GM12878 (cell line): ENCODE data around the gene SLC29A4. TPM values are rescaled to one million over a fixed set of nuclear protein-coding genes. Genes with fewer than 3 reads are reported as not detected.

Experiments used
- ATAC-seq: fragments of 200-7000 bp; cut with Tn5 transposase; 3 replicates; pipeline ENCODE4 v1.9.1; 2020; ENCODE audit warnings: mild to moderate bottlenecking, moderate library complexity
- BruUV-seq: library from RNA; stranded (reverse); fragments of 400-500 nt; replicated peaks from 2 replicates; lab custom pipeline; 2021; lab: Mats Ljungman, UMichigan
- CTCF ChIA-PET: fragments of 300-600 bp; sonication (Branson Sonifier 250); formaldehyde crosslinking; extraction: SDS; loops from one replicate; lab custom pipeline; 2021; ENCODE audit warnings: inconsistent platforms; lab: Yijun Ruan, JAX
- POLR2A ChIA-PET: fragments of 350-600 bp; formaldehyde crosslinking; extraction: SDS; loops from one replicate; lab custom pipeline; 2021; ENCODE audit warnings: inconsistent platforms; lab: Charles Lee
- RAD21 ChIA-PET: fragments of 300-600 bp; sonication (Branson Sonifier 250); formaldehyde crosslinking; loops from one replicate; lab custom pipeline; 2023; ENCODE audit warnings: antibody characterized with exemption; ENCODE audit not compliant: unreplicated experiment; lab: Charles Lee
- SMC1A ChIA-PET: fragments of 300-600 bp; sonication (Branson Sonifier 250); formaldehyde crosslinking; loops from one replicate; lab custom pipeline; 2023; ENCODE audit not compliant: unreplicated experiment, uncharacterized antibody; lab: Charles Lee
- DNase-seq: peaks from one replicate; pipeline ENCODE4 v3.0.0-alpha.2; 2011; ENCODE audit warnings: low read depth, low spot score
- FAIRE-seq: peaks from 3 replicates; lab custom pipeline; 2011; peaks lifted over from hg19 to GRCh38; lab: Jason Lieb, UNC
- H2AFZ ChIP-seq: 2 replicates; pipeline ENCODE4 v1.6.0; 2011; ENCODE audit warnings: low read depth, low read length, control low read depth; ENCODE audit not compliant: control insufficient read depth
- H3K27ac ChIP-seq: 2 replicates; pipeline ENCODE4 v1.5.1; 2011; ENCODE audit warnings: control low read depth; ENCODE audit not compliant: control insufficient read depth, insufficient read depth
- H3K27me3 ChIP-seq, 2 experiments: replicated peaks in 1 of 2; 2 replicates each; pipeline versions ENCODE4 v1.6.0 to v1.6.1; 2011; ENCODE audit warnings: low read length in 1 of 2; ENCODE audit not compliant: control insufficient read depth in 2 of 2, insufficient read depth in 2 of 2
- H3K36me3 ChIP-seq, 2 experiments: 2 replicates each; pipeline ENCODE4 v1.5.1; 2011; ENCODE audit warnings: low read length in 1 of 2; ENCODE audit not compliant: control insufficient read depth in 2 of 2, insufficient read depth in 2 of 2
- H3K4me1 ChIP-seq: 2 replicates; pipeline ENCODE4 v1.6.1; 2011; ENCODE audit warnings: mild to moderate bottlenecking, low read length, moderate library complexity, mixed read lengths; ENCODE audit not compliant: control insufficient read depth, insufficient read depth
- H3K4me2 ChIP-seq: 2 replicates; pipeline ENCODE4 v1.6.0; 2011; ENCODE audit warnings: control low read depth; ENCODE audit not compliant: control insufficient read depth, insufficient read depth
- H3K4me3 ChIP-seq: fragments of 200-600 bp; sonication (generic); 2 replicates; pipeline ENCODE4 v1.5.1; 2016
- H3K79me2 ChIP-seq: 2 replicates; pipeline ENCODE4 v1.6.0; 2011; ENCODE audit warnings: low read length; ENCODE audit not compliant: control insufficient read depth, insufficient read depth
- H3K9ac ChIP-seq: 2 replicates; pipeline ENCODE4 v1.8.0; 2011; ENCODE audit warnings: low read length, control low read depth, mixed read lengths; ENCODE audit not compliant: control insufficient read depth, insufficient read depth
- H3K9me3 ChIP-seq: replicated peaks from 3 replicates; pipeline ENCODE4 v1.5.1; 2011; ENCODE audit warnings: mild to moderate bottlenecking, low read length; ENCODE audit not compliant: control insufficient read depth, insufficient read depth
- H4K20me1 ChIP-seq: 2 replicates; pipeline ENCODE4 v1.6.0; 2011; ENCODE audit not compliant: control insufficient read depth, insufficient read depth
- IRF4 ChIP-seq: IDR thresholded peaks from 2 replicates; pipeline ENCODE4 v1.6.1; 2011; ENCODE audit warnings: low read depth, low read length
- IRF5 ChIP-seq: fragments of 450-650 bp; IDR thresholded peaks from 2 replicates; pipeline ENCODE4 v1.6.1; 2017; ENCODE audit warnings: borderline replicate concordance
- JUND ChIP-seq: IDR thresholded peaks from 2 replicates; pipeline ENCODE4 v1.6.1; 2012; ENCODE audit warnings: low read depth, mild to moderate bottlenecking, low read length, improper control_type of control experiment, moderate library complexity
- KLF5 ChIP-seq: fragments of 450-650 bp; IDR thresholded peaks from 2 replicates; pipeline ENCODE4 v1.6.1; 2014; ENCODE audit warnings: mild to moderate bottlenecking; ENCODE audit not compliant: partially characterized antibody
- MYC ChIP-seq: IDR thresholded peaks from 2 replicates; pipeline ENCODE4 v1.6.1; 2011; ENCODE audit warnings: mild to moderate bottlenecking, low read length, moderate library complexity, inconsistent platforms; ENCODE audit not compliant: insufficient read depth, insufficient replicate concordance, insufficient read length, severe bottlenecking
- NR2C2 ChIP-seq: IDR thresholded peaks from 2 replicates; pipeline ENCODE4 v1.6.1; 2011; ENCODE audit warnings: borderline replicate concordance, low read depth; ENCODE audit not compliant: control insufficient read depth, insufficient read length
- PRDM15 ChIP-seq: fragments of 450-650 bp; formaldehyde crosslinking; IDR thresholded peaks from 2 replicates; pipeline ENCODE4 v1.4.0; 2020; ENCODE audit warnings: mild to moderate bottlenecking, moderate library complexity
- RBBP5 ChIP-seq: fragments of 200-600 bp; sonication (generic); conservative IDR thresholded peaks from 2 replicates; pipeline ENCODE4 v1.6.1; 2016
- SPI1 ChIP-seq: IDR thresholded peaks from 2 replicates; pipeline ENCODE4 v1.6.1; 2011; ENCODE audit warnings: low read depth, mild to moderate bottlenecking, low read length, moderate library complexity, borderline replicate concordance; ENCODE audit not compliant: insufficient read depth
- WGBS: methylation state at CpG from one replicate; pipeline ENCODE4 v1.1.6; 2016; ENCODE audit warnings: low lambda C conversion rate; ENCODE audit not compliant: insufficient replicate concordance, insufficient coverage; ENCODE audit errors: missing lambda C conversion rate; 5-methylcytosine and 5-hydroxymethylcytosine counted together
- in situ Hi-C: fragments of 300-500 bp; cut with MboI; formaldehyde crosslinking; loops from 9 replicates; pipeline ENCODE4 v1.14.3; 2018; ENCODE audit warnings: mixed read lengths
- intact Hi-C: fragments of 100-400 bp; cut with micrococcal nuclease; formaldehyde crosslinking; loops from one replicate; pipeline ENCODE4 v1.14.2; 2022; ENCODE audit not compliant: unreplicated experiment
- polyA plus RNA-seq, 11 experiments: library from polyadenylated mRNA; depleted of rRNA in 4 of 11; unstranded in 6 of 11; stranded (reverse) in 5 of 11; fragments of >200 nt; fragmentation: Nextera tagmentation in 4 of 11; fragmentation: Illumina TruSeq in 1 of 11; extraction: Ambion mirVana in 4 of 11; extraction: Trizol in 1 of 11; gene quantifications; 1 replicate in 1 of 11; 2 replicates in 10 of 11; pipeline versions ENCODE4 v1.2.1 to v1.2.3, GENCODE V29; 2011 to 2016; ENCODE audit warnings: inconsistent platforms in 2 of 11, missing spikeins in 2 of 11, low read depth in 1 of 11
- total RNA-seq, 4 experiments: library from RNA; depleted of rRNA in 3 of 4; stranded (reverse); fragments of >200 nt in 3 of 4; fragmentation: Illumina TruSeq in 1 of 4; extraction: Trizol in 1 of 4; gene quantifications; 2 replicates each; pipeline versions ENCODE4 v1.2.1 to v1.2.3, GENCODE V29; 2013 to 2021
- TF ChIP-seq, protein P1 (sequence below): IDR thresholded peaks from 2 replicates; pipeline ENCODE4 v1.6.1; 2011; ENCODE audit warnings: low read depth, mild to moderate bottlenecking, low read length, moderate library complexity, borderline replicate concordance; ENCODE audit errors: extremely low read depth

The SLC29A4 gene
- total and polyA plus RNA-seq, 10 of the 15 experiments (the other 5 are each of a cell fraction or from before 2014, with no cell fraction given) = 0.11 to 0.72 (median 0.23) TPM; not detected in 3

GRCh38 chr7:5278766-5279165 is 4.0 kb upstream of the SLC29A4 start:
- Histone ChIP-seq H3K9me3 (no peaks in the 10 kb centered on the region), H3K79me2 (no peaks in the 10 kb centered on the region), H3K27me3 (no peaks in the 10 kb centered on the region; a peak in 1 of 4 replicates), H3K4me3 (no peak overlapping the region), H3K36me3 (no peaks in the 10 kb centered on the region), H2AFZ (no peak overlapping the region), H3K9ac (no peak overlapping the region), H3K27ac (no peak overlapping the region), H4K20me1 (no peaks in the 10 kb centered on the region), H3K4me1 (no peaks in the 10 kb centered on the region), H3K4me2 (no peak overlapping the region)
- ChIA-PET SMC1A (no interaction called here), RAD21 (interaction anchor here (1.3 kb wide), 2 partner anchors 38 to 172 kb away, joined by 4 to 5 read pairs; no protein-coding TSS in a partner anchor), POLR2A (no interaction called here), CTCF (interaction anchor here (0.7 kb wide), 1 partner anchor 305 kb away, joined by 3 read pairs; no protein-coding TSS in a partner anchor)
- DNase-seq (no peak), FAIRE-seq (no peak), ATAC-seq (no peak)
- no TSS peak for BruUV-seq
- WGBS = 80% methylated on average over 7 of the region's 7 CpGs
- TF ChIP-seq IRF5 (no peak), SPI1 (no peak), RBBP5 (no peak), KLF5 (no peak)
- in situ Hi-C loops = no loop called here
- intact Hi-C loops = no loop called here

GRCh38 chr7:5279734-5280133 is 3.0 kb upstream of the SLC29A4 start:
- Histone ChIP-seq H3K9ac (no peak overlapping the region), H3K9me3 (no peaks in the 10 kb centered on the region), H3K4me1 (no peaks in the 10 kb centered on the region), H4K20me1 (no peaks in the 10 kb centered on the region), H3K4me3 (no peak overlapping the region), H3K27ac (no peak overlapping the region), H2AFZ (no peak overlapping the region), H3K4me2 (no peak overlapping the region), H3K27me3 (no peaks in the 10 kb centered on the region; a peak in 1 of 4 replicates), H3K36me3 (no peaks in the 10 kb centered on the region), H3K79me2 (no peaks in the 10 kb centered on the region)
- RAD21 ChIA-PET = no interaction called here
- DNase-seq = no peak
- intact Hi-C loops (no loop called here), in situ Hi-C loops (no loop called here)
- CTCF ChIA-PET = interaction anchor here (0.7 to 1.2 kb wide), 2 partner anchors 10 to 171 kb away, joined by 3 to 4 read pairs; no protein-coding TSS in a partner anchor
- FAIRE-seq = no peak
- BruUV-seq = no TSS peak
- SMC1A ChIA-PET = no interaction called here
- POLR2A ChIA-PET = interaction anchor here (0.6 to 0.7 kb wide), 2 partner anchors 50 to 1323 kb away, joined by 3 read pairs; no protein-coding TSS in a partner anchor
- ATAC-seq = no peak
- WGBS = 42% methylated on average over 4 of the region's 4 CpGs
- TF ChIP-seq IRF4 = no peak
- no peak for TF ChIP-seq JUND
- TF ChIP-seq, protein P1, sequence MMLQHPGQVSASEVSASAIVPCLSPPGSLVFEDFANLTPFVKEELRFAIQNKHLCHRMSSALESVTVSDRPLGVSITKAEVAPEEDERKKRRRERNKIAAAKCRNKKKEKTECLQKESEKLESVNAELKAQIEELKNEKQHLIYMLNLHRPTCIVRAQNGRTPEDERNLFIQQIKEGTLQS = no peak
- no peak for TF ChIP-seq PRDM15 (CRISPR knock-in tag)
- TF ChIP-seq NR2C2 = no peak
- no peak for TF ChIP-seq MYC
